ENCODE data around the gene DGKZ.

DGKZ gene

GRCh38 chr11:46373787-46374740 lies 26.8 kb downstream of the DGKZ start:
- Histone ChIP-seq H4K20me1 (ENCODE audit: insufficient read depth, low read length, poor library complexity, severe bottlenecking) (no peaks in the 10 kb centered on the region), H3K9me2 (replicated peaks; ENCODE audit: low read depth, low read length) (no peaks in the 10 kb centered on the region), H3K9me3 (ENCODE audit: insufficient read depth, low read depth, low read length) (no peaks in the 10 kb centered on the region), H3K79me2 (ENCODE audit: insufficient read depth, low read length) (no peaks in the 10 kb centered on the region), H3K36me3 (ENCODE audit: insufficient read depth, low read length) (peaks cover 96% of the 10 kb centered on the region; the same call in 1 of the 2 replicates), H3F3A (ENCODE audit: low read depth) (no peaks in the 10 kb centered on the region), H3K4me3 (ENCODE audit: low read length, poor library complexity, severe bottlenecking) (no peak overlapping the region), H2AFZ (ENCODE audit: low read length) (no peak overlapping the region), H3K4me2 (ENCODE audit: low read depth, low read length, poor library complexity, severe bottlenecking) (no peak overlapping the region), H3K9ac (ENCODE audit: low read depth, low read length, poor library complexity, severe bottlenecking) (no peak overlapping the region), H3K27me3 (ENCODE audit: insufficient read depth, low read length, poor library complexity, severe bottlenecking) (no peaks in the 10 kb centered on the region), H3K4me1 (ENCODE audit: insufficient read depth, low read length, poor library complexity, severe bottlenecking) (no peaks in the 10 kb centered on the region)
- TF ChIP-seq, protein P1, sequence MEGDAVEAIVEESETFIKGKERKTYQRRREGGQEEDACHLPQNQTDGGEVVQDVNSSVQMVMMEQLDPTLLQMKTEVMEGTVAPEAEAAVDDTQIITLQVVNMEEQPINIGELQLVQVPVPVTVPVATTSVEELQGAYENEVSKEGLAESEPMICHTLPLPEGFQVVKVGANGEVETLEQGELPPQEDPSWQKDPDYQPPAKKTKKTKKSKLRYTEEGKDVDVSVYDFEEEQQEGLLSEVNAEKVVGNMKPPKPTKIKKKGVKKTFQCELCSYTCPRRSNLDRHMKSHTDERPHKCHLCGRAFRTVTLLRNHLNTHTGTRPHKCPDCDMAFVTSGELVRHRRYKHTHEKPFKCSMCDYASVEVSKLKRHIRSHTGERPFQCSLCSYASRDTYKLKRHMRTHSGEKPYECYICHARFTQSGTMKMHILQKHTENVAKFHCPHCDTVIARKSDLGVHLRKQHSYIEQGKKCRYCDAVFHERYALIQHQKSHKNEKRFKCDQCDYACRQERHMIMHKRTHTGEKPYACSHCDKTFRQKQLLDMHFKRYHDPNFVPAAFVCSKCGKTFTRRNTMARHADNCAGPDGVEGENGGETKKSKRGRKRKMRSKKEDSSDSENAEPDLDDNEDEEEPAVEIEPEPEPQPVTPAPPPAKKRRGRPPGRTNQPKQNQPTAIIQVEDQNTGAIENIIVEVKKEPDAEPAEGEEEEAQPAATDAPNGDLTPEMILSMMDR (conservative IDR thresholded peaks at IDR 0.05; ENCODE audit: low read length), result no peak
- no peak for TF ChIP-seq EZH2phosphoT487 (IDR thresholded peaks at IDR 0.05; ENCODE audit: borderline replicate concordance)

DNA sequence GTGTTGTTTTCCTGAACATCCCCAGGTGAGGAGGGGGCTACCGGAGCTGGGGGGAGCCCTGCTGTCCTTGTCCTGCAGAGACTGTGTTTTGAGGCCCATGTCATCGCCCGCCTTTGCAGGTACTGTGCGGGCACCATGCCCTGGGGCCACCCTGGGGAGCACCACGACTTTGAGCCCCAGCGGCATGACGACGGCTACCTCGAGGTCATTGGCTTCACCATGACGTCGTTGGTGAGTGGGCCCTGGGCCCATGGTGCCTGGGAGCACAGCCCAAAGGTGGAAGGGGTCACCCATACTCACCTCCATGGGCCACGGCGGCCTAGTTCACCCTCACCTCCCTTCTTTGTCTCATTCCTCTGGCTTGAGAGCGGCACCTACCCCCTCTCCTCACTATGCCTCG lies 27.6 kb downstream of the DGKZ start:
- Histone ChIP-seq H3F3A (ENCODE audit: low read depth) (no peaks in the 10 kb centered on the region), H3K4me3 (ENCODE audit: low read length, poor library complexity, severe bottlenecking) (no peak overlapping the region), H3K79me2 (ENCODE audit: insufficient read depth, low read length) (no peaks in the 10 kb centered on the region), H3K9me3 (ENCODE audit: insufficient read depth, low read depth, low read length) (no peaks in the 10 kb centered on the region), H3K27me3 (ENCODE audit: insufficient read depth, low read length, poor library complexity, severe bottlenecking) (no peaks in the 10 kb centered on the region), H3K9ac (ENCODE audit: low read depth, low read length, poor library complexity, severe bottlenecking) (no peak overlapping the region), H2AFZ (ENCODE audit: low read length) (no peak overlapping the region), H3K9me2 (replicated peaks; ENCODE audit: low read depth, low read length) (no peaks in the 10 kb centered on the region), H4K20me1 (ENCODE audit: insufficient read depth, low read length, poor library complexity, severe bottlenecking) (no peaks in the 10 kb centered on the region), H3K36me3 (ENCODE audit: insufficient read depth, low read length) (peaks cover 89% of the 10 kb centered on the region; the same call in 1 of the 2 replicates), H3K4me2 (ENCODE audit: low read depth, low read length, poor library complexity, severe bottlenecking) (no peak overlapping the region), H3K4me1 (ENCODE audit: insufficient read depth, low read length, poor library complexity, severe bottlenecking) (no peaks in the 10 kb centered on the region)
- TF ChIP-seq, protein P1 (conservative IDR thresholded peaks at IDR 0.05; ENCODE audit: low read length), result no peak
- TF ChIP-seq EZH2phosphoT487 (IDR thresholded peaks at IDR 0.05; ENCODE audit: borderline replicate concordance), result no peak

- H2AFZ ChIP-seq (ENCODE audit: low read length), result no peak overlapping the region
Observed at GRCh38 chr11:46375392-46376101, 28.3 kb downstream of the DGKZ start.

More at GRCh38 chr11:46375392-46376101, 28.3 kb downstream of the DGKZ start:
- H3K4me3 ChIP-seq (ENCODE audit: low read length, poor library complexity, severe bottlenecking), result no peak overlapping the region
- H3K9me3 ChIP-seq (ENCODE audit: insufficient read depth, low read depth, low read length), result no peaks in the 10 kb centered on the region
- H3K36me3 ChIP-seq (ENCODE audit: insufficient read depth, low read length), result peaks cover 82% of the 10 kb centered on the region; the same call in 1 of the 2 replicates
- H4K20me1 ChIP-seq (ENCODE audit: insufficient read depth, low read length, poor library complexity, severe bottlenecking), result peaks cover 2% of the 10 kb centered on the region
- no peaks in the 10 kb centered on the region for H3K79me2 ChIP-seq (ENCODE audit: insufficient read depth, low read length)
- no peaks in the 10 kb centered on the region for H3K4me1 ChIP-seq (ENCODE audit: insufficient read depth, low read length, poor library complexity, severe bottlenecking)
- H3F3A ChIP-seq (ENCODE audit: low read depth), result no peaks in the 10 kb centered on the region
- no peak overlapping the region for H3K4me2 ChIP-seq (ENCODE audit: low read depth, low read length, poor library complexity, severe bottlenecking)
- no peaks in the 10 kb centered on the region for H3K27me3 ChIP-seq (ENCODE audit: insufficient read depth, low read length, poor library complexity, severe bottlenecking)
- H3K9me2 ChIP-seq (replicated peaks; ENCODE audit: low read depth, low read length), result no peaks in the 10 kb centered on the region
- no peak overlapping the region for H3K9ac ChIP-seq (ENCODE audit: low read depth, low read length, poor library complexity, severe bottlenecking)
- TF ChIP-seq, protein P1 (conservative IDR thresholded peaks at IDR 0.05; ENCODE audit: low read length), result no peak
- TF ChIP-seq EZH2phosphoT487 (IDR thresholded peaks at IDR 0.05; ENCODE audit: borderline replicate concordance), result no peak

All from Loucy (cell line).